ENCODE measurements around the gene FKRP.

FKRP gene

GRCh38 chr19:46719629-46720502, 26.0 kb upstream of the FKRP start:
- no peak for DNase-seq

GRCh38 chr19:46720503-46721239, 25.2 kb upstream of the FKRP start:
- DNase-seq: no peak

- DNase-seq: no peak
Measured at GRCh38 chr19:46721269-46722003, 24.4 kb upstream of the FKRP start.

GRCh38 chr19:46722004-46722380, 23.9 kb upstream of the FKRP start:
- no peak for DNase-seq

GRCh38 chr19:46722421-46723022, 23.3 kb upstream of the FKRP start:
- DNase-seq: no peak

- no peak for DNase-seq
Measured at GRCh38 chr19:46723023-46723461, 22.8 kb upstream of the FKRP start.

GRCh38 chr19:46723471-46723870, 22.4 kb upstream of the FKRP start:
- DNase-seq: no peak

GRCh38 chr19:46724468-46724867, 21.4 kb upstream of the FKRP start:
- DNase-seq: no peak

- no peak for DNase-seq
Measured at GRCh38 chr19:46725036-46725820, 20.6 kb upstream of the FKRP start.

- DNase-seq: no peak
Measured at GRCh38 chr19:46725859-46726393, 19.9 kb upstream of the FKRP start.

- DNase-seq: no peak
Measured at GRCh38 chr19:46726551-46726950, 19.3 kb upstream of the FKRP start.

GRCh38 chr19:46726971-46727501, 18.8 kb upstream of the FKRP start:
- no peak for DNase-seq

- DNase-seq: no peak
Measured at GRCh38 chr19:46727757-46728156, 18.1 kb upstream of the FKRP start.

- DNase-seq: no peak
Measured at GRCh38 chr19:46728208-46728607, 17.6 kb upstream of the FKRP start.

GRCh38 chr19:46728693-46729339, 17.0 kb upstream of the FKRP start:
- peak in 1 of 2 experiments; percentile 20 for DNase-seq

GRCh38 chr19:46729696-46730095, 16.2 kb upstream of the FKRP start:
- DNase-seq: no peak

GRCh38 chr19:46730187-46730586, 15.7 kb upstream of the FKRP start:
- DNase-seq: no peak

GRCh38 chr19:46730595-46730994, 15.3 kb upstream of the FKRP start:
- DNase-seq: no peak

- DNase-seq: peak in 1 of 2 experiments; percentile 10
Measured at GRCh38 chr19:46731007-46731501, 14.8 kb upstream of the FKRP start.

GRCh38 chr19:46731584-46731983, 14.3 kb upstream of the FKRP start:
- no peak for DNase-seq
